ENCODE results near the gene DRAM1.

DRAM1 gene

GRCh38 chr12:101935890-101936746 lies 58.7 kb downstream of the DRAM1 start:
- peak; percentile 79 for DNase-seq (ENCODE audit: low read depth, low spot score)
- peak overlapping the region; percentile 77 for H3K27ac ChIP-seq

- H3K27ac ChIP-seq, result no peak overlapping the region
- DNase-seq (ENCODE audit: low read depth, low spot score), result no peak
These were observed 61.9 kb downstream of the DRAM1 start for GRCh38 chr12:101939306-101939705.

- no peak overlapping the region for H3K27ac ChIP-seq
- no peak for DNase-seq (ENCODE audit: low read depth, low spot score)
These were observed 62.5 kb downstream of the DRAM1 start for GRCh38 chr12:101939856-101940265.

DNA sequence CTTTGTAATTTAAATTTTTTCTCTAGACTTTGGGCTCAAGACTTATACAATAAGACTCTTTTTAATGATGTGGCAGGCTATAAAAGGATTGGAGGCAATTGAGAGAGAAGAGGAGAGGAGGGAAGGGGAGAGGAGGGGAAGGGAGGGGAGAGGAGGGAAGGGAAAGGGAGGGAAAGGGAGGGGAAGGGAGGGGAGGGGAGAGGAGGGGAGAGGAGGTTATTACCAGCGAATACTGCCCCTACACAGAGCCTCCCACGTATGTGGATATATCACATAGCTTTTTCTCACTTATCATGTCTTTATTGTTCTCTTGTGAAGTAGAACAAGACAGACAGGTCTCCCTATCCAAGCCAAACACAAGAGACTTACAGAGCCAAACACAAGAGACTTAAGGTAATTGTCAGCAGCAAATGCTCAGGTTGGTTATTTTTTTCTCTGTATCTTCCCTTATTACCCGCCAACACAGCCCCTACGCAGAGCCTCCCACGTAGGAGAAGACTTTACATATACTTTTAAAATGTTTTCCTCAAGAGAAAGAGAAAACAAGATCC lies 63.1 kb downstream of the DRAM1 start:
- no peak for DNase-seq (ENCODE audit: low read depth, low spot score)

GRCh38 chr12:101941306-101942249 lies 64.2 kb downstream of the DRAM1 start:
- no peak for DNase-seq (ENCODE audit: low read depth, low spot score)
- no peak overlapping the region for H3K27ac ChIP-seq

More for the DNA sequence above, 63.1 kb downstream of the DRAM1 start:
- H3K27ac ChIP-seq, result no peak overlapping the region

DNA sequence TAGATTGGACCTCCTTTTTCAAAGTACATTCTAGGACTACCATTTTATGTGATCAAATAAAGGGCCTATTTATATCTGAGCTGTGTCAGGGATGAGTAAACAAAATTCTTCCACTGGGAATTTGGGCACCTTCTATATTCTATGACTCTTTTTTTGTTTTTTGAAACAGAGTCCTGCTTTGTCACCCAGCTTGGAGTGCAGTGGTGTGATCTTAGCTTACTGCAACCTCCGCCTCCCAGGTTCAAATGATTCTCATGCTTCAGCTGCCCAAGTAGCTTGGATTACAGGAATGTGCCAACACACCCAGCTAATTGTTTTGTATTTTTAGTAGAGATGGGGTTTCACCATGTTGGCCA lies 64.8 kb downstream of the DRAM1 start:
- H3K27ac ChIP-seq, result no peak overlapping the region
- no peak for DNase-seq (ENCODE audit: low read depth, low spot score)

GRCh38 chr12:101945369-101946232 lies 68.2 kb downstream of the DRAM1 start:
- H3K27ac ChIP-seq, result no peak overlapping the region
- no peak for DNase-seq (ENCODE audit: low read depth, low spot score)

- no peak for DNase-seq (ENCODE audit: low read depth, low spot score)
These were observed 68.8 kb downstream of the DRAM1 start for GRCh38 chr12:101946233-101946611.

GRCh38 chr12:101947316-101947715 lies 69.9 kb downstream of the DRAM1 start:
- no peak for DNase-seq (ENCODE audit: low read depth, low spot score)
- no peak overlapping the region for H3K27ac ChIP-seq

More at GRCh38 chr12:101946233-101946611, 68.8 kb downstream of the DRAM1 start:
- no peak overlapping the region for H3K27ac ChIP-seq

- no peak for DNase-seq (ENCODE audit: low read depth, low spot score)
- no peak overlapping the region for H3K27ac ChIP-seq
These were observed 71.0 kb downstream of the DRAM1 start for GRCh38 chr12:101948365-101948764.

- no peak overlapping the region for H3K27ac ChIP-seq
- DNase-seq (ENCODE audit: low read depth, low spot score), result no peak
These were observed 73.8 kb downstream of the DRAM1 start for GRCh38 chr12:101951002-101951670.

DNA sequence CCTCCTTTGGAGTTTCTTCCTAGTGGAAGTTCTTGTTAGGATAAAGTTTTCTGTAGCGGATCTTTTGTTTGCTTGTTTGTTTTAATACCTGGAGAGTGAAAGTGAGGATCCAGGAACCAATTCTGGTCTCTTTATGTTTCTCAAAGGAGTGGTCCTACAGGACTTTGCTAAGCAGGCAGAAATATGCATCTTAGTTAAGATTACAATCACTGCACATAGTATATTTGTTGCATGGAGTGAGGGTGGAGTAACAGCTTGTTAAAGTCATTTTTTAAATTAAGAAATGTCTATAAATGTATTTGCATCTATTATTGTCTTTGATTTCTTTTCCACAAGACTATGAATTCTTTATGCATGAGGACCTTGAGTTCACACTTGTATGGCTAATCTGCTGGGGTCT lies 76.7 kb downstream of the DRAM1 start:
- no peak for DNase-seq (ENCODE audit: low read depth, low spot score)
- no peak overlapping the region for H3K27ac ChIP-seq

GRCh38 chr12:101954676-101955075 lies 77.3 kb downstream of the DRAM1 start:
- no peak overlapping the region for H3K27ac ChIP-seq
- DNase-seq (ENCODE audit: low read depth, low spot score), result no peak

GRCh38 chr12:101957252-101957959 lies 80.0 kb downstream of the DRAM1 start:
- no peak overlapping the region for H3K27ac ChIP-seq
- no peak for DNase-seq (ENCODE audit: low read depth, low spot score)

DNA sequence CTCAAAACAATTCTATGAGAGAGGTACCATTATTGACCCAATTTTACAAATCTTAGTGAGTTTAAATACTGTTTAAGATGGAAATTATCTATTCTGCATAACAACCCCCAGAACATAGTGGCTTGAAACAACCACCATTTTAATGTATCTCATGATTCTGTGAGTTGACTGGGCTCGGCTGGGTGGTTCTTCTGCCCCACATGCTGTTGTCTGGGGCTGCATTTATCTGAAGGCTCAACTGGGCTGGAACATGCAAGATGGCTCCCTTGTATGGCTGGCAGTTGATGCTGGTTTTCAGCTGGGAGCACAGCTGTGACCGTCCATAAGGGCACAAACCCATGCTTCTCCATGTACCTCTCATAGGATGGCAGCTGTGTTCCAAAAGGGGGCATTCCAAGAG lies 82.2 kb downstream of the DRAM1 start:
- H3K27ac ChIP-seq, result no peak overlapping the region
- no peak for DNase-seq (ENCODE audit: low read depth, low spot score)

- no peak for DNase-seq (ENCODE audit: low read depth, low spot score)
- H3K27ac ChIP-seq, result no peak overlapping the region
These were observed 85.1 kb downstream of the DRAM1 start for GRCh38 chr12:101962486-101962885.

DNA sequence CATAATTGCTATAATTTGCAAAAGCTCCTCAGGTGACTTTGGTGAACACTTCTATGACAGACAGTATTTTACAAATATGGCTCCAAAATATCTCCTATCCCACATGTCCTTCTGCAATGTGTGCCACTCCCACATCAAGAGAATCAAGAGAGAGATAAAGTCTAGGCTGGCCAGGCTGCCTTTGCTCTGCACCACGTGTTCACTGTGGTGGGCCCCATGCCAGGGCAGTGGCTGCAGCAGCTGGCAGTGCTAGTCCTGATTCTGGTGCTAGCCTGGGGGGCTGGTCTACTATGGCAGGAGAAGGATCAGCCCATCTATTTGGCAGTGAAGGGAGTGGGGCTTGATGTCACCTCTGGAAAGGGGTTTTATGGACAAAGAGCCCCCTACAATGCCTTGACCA lies 86.3 kb downstream of the DRAM1 start:
- DNase-seq (ENCODE audit: low read depth, low spot score), result no peak
- no peak overlapping the region for H3K27ac ChIP-seq

- DNase-seq (ENCODE audit: low read depth, low spot score), result no peak
- no peak overlapping the region for H3K27ac ChIP-seq
These were observed 89.1 kb downstream of the DRAM1 start for GRCh38 chr12:101966496-101966895.

- no peak for DNase-seq (ENCODE audit: low read depth, low spot score)
- H3K27ac ChIP-seq, result no peak overlapping the region
These were observed 90.1 kb downstream of the DRAM1 start for GRCh38 chr12:101967506-101967905.
